Skeletal muscle tissue (tissue), 4 donors: ENCODE measurements around the gene ENPP7. TPM values are rescaled to one million over a fixed set of nuclear protein-coding genes. Genes with fewer than 3 reads are reported as not detected.

Source experiments
- H3K27ac ChIP-seq: one replicate; pipeline ENCODE4 v1.7.0; 2013; ENCODE audit warnings: mild to moderate bottlenecking, low read depth, low read length, inconsistent platforms
- H3K27me3 ChIP-seq, 3 donors: one replicate each; pipeline ENCODE4 v1.7.0; 2013; ENCODE audit warnings: low read length in 3 of 3; ENCODE audit not compliant: control insufficient read depth in 3 of 3, insufficient read depth in 3 of 3
- H3K36me3 ChIP-seq, 3 donors: one replicate each; pipeline ENCODE4 v1.7.0; 2013; ENCODE audit warnings: low read length in 3 of 3; ENCODE audit not compliant: control insufficient read depth in 3 of 3, insufficient read depth in 3 of 3
- H3K4me1 ChIP-seq, 3 donors: one replicate each; pipeline ENCODE4 v1.7.0; 2013; ENCODE audit warnings: low read length in 3 of 3, mild to moderate bottlenecking in 3 of 3; ENCODE audit not compliant: control insufficient read depth in 3 of 3, insufficient read depth in 3 of 3
- H3K4me3 ChIP-seq, 3 donors: one replicate each; pipeline ENCODE4 v1.7.0; 2013; ENCODE audit warnings: low read length in 3 of 3
- H3K9ac ChIP-seq, 3 donors: one replicate each; pipeline ENCODE4 v1.7.0; 2013; ENCODE audit warnings: low read length in 3 of 3, mild to moderate bottlenecking in 3 of 3, moderate library complexity in 2 of 3, low read depth in 1 of 3
- H3K9me3 ChIP-seq, 3 donors: one replicate each; pipeline ENCODE4 v1.7.0; 2013; ENCODE audit warnings: low read length in 3 of 3; ENCODE audit not compliant: control insufficient read depth in 3 of 3
- total RNA-seq: library from RNA; depleted of rRNA; stranded (reverse); fragments of >200 nt; gene quantifications from one replicate; pipeline ENCODE4 v1.2.3, GENCODE V29; 2014
- donor health status: Osteomylitis.

The ENPP7 gene
- total RNA-seq, 1 donor from 2014 or later, result not detected

GRCh38 chr17:79714176-79715097 is 16.3 kb upstream of the ENPP7 start:
- Histone ChIP-seq H3K9ac (no peak overlapping the region), H3K4me3 (no peak overlapping the region), H3K27ac (no peak overlapping the region), H3K36me3 (no peaks in the 10 kb centered on the region), H3K9me3 (no peaks in the 10 kb centered on the region), H3K27me3 (peaks cover 15 to 56% (median 36%) of the 10 kb centered on the region in 3 donors), H3K4me1 (no peaks in the 10 kb centered on the region)

GRCh38 chr17:79715098-79715942 is 15.4 kb upstream of the ENPP7 start:
- no peaks in the 10 kb centered on the region for H3K9me3 ChIP-seq
- H3K9ac ChIP-seq, result no peak overlapping the region
- H3K4me3 ChIP-seq, result no peak overlapping the region
- no peaks in the 10 kb centered on the region for H3K36me3 ChIP-seq
- H3K27me3 ChIP-seq, result peaks cover 15 to 63% (median 36%) of the 10 kb centered on the region in 3 donors
- H3K4me1 ChIP-seq, result no peaks in the 10 kb centered on the region
- H3K27ac ChIP-seq, result no peak overlapping the region

- Histone ChIP-seq H3K4me3 (no peak overlapping the region), H3K4me1 (no peaks in the 10 kb centered on the region), H3K27ac (no peak overlapping the region), H3K9ac (no peak overlapping the region), H3K9me3 (no peaks in the 10 kb centered on the region), H3K27me3 (peaks cover 15 to 63% (median 39%) of the 10 kb centered on the region in 3 donors), H3K36me3 (no peaks in the 10 kb centered on the region)
Measured at GRCh38 chr17:79715943-79716797, 14.6 kb upstream of the ENPP7 start.

GRCh38 chr17:79720705-79721292 is 9.9 kb upstream of the ENPP7 start:
- Histone ChIP-seq H3K27me3 (peaks cover 14 to 34% (median 27%) of the 10 kb centered on the region in 3 donors), H3K27ac (no peak overlapping the region), H3K4me1 (no peaks in the 10 kb centered on the region), H3K9ac (no peak overlapping the region), H3K36me3 (no peaks in the 10 kb centered on the region), H3K9me3 (no peaks in the 10 kb centered on the region), H3K4me3 (no peak overlapping the region)

- Histone ChIP-seq H3K27me3 (peaks cover 6 to 21% (median 16%) of the 10 kb centered on the region in 3 donors), H3K9me3 (no peaks in the 10 kb centered on the region), H3K9ac (no peak overlapping the region), H3K4me1 (no peaks in the 10 kb centered on the region), H3K36me3 (no peaks in the 10 kb centered on the region), H3K4me3 (no peak overlapping the region), H3K27ac (no peak overlapping the region)
Measured at GRCh38 chr17:79721993-79722671, 8.6 kb upstream of the ENPP7 start.

GRCh38 chr17:79722787-79723186 is 8.0 kb upstream of the ENPP7 start:
- Histone ChIP-seq H3K27ac (no peak overlapping the region), H3K4me3 (no peak overlapping the region), H3K9me3 (no peaks in the 10 kb centered on the region), H3K36me3 (no peaks in the 10 kb centered on the region), H3K4me1 (no peaks in the 10 kb centered on the region), H3K27me3 (peaks cover 6 to 17% (median 16%) of the 10 kb centered on the region in 3 donors), H3K9ac (no peak overlapping the region)

- peaks cover 6 to 12% (median 10%) of the 10 kb centered on the region in 3 donors for H3K4me1 ChIP-seq
- H3K27me3 ChIP-seq, result no peaks in the 10 kb centered on the region
- H3K9me3 ChIP-seq, result no peaks in the 10 kb centered on the region
- no peak overlapping the region for H3K27ac ChIP-seq
- peak overlapping the region in 2 of 3 donors; percentile 14 to 33 for H3K9ac ChIP-seq
- peak overlapping the region; percentile 70 to 71 (median 71) for H3K4me3 ChIP-seq
- H3K36me3 ChIP-seq, result no peaks in the 10 kb centered on the region
Measured at GRCh38 chr17:79728169-79728907, 2.4 kb upstream of the ENPP7 start.

GRCh38 chr17:79728908-79729471 is 1.8 kb upstream of the ENPP7 start:
- Histone ChIP-seq H3K27me3 (no peaks in the 10 kb centered on the region), H3K4me3 (peak overlapping the region; percentile 70 to 71 (median 71)), H3K9me3 (no peaks in the 10 kb centered on the region), H3K9ac (peak overlapping the region in 1 of 3 donors; percentile 33), H3K36me3 (no peaks in the 10 kb centered on the region), H3K4me1 (peaks cover 6 to 14% (median 10%) of the 10 kb centered on the region in 3 donors), H3K27ac (no peak overlapping the region)
